Upper lobe of left lung (tissue), 6 donors: ENCODE results near the gene PRKCE. TPM values are rescaled to one million over a fixed set of nuclear protein-coding genes. Genes with fewer than 3 reads are reported as not detected.

ENCODE experiments used
- ATAC-seq, 2 donors: fragments of 200-7000 bp; cut with Tn5 transposase; one replicate each; pipeline ENCODE4 v1.9.1; 2022; ENCODE audit warnings: mild to moderate bottlenecking in 2 of 2, moderate library complexity in 2 of 2; ENCODE audit not compliant: low FRiP score in 2 of 2
- DNase-seq, 2 donors: peaks; one replicate each; pipeline ENCODE4 v3.0.0-alpha.2; 2019 to 2020
- H3K27ac ChIP-seq, 4 donors: fragments of 200-600 bp; sonication (generic); one replicate each; pipeline ENCODE4 v1.5.1; 2016 to 2019
- H3K27me3 ChIP-seq, 4 donors: fragments of 200-600 bp; sonication (generic); one replicate each; pipeline ENCODE4 v1.5.1; 2017 to 2019
- H3K36me3 ChIP-seq, 4 donors: fragments of 200-600 bp; sonication (generic); one replicate each; pipeline ENCODE4 v1.5.1; 2016 to 2019
- H3K4me1 ChIP-seq, 4 donors: fragments of 200-600 bp; sonication (generic); one replicate each; pipeline ENCODE4 v1.5.1; 2018 to 2019
- H3K4me3 ChIP-seq, 4 donors: fragments of 200-600 bp; sonication (generic); one replicate each; pipeline ENCODE4 v1.5.1; 2017 to 2019; ENCODE audit warnings: mild to moderate bottlenecking in 2 of 4, moderate library complexity in 1 of 4
- H3K9me3 ChIP-seq, 4 donors: fragments of 200-600 bp; sonication (generic); one replicate each; pipeline ENCODE4 v1.5.1; 2018 to 2019
- CTCF ChIP-seq, 6 experiments: fragments of 450-650 bp in 4 of 6; fragments of 200-600 bp in 2 of 6; sonication (generic) in 2 of 6; IDR thresholded peaks; one replicate each; pipeline ENCODE4 v1.5.1; 2016 to 2019; ENCODE audit warnings: antibody characterized with exemption in 6 of 6
- EP300 ChIP-seq, 4 donors: sonication (generic); formaldehyde crosslinking; IDR thresholded peaks; one replicate each; pipeline ENCODE4 v1.5.1; 2017; ENCODE audit warnings: antibody characterized with exemption in 4 of 4, control low read depth in 2 of 4
- POLR2A ChIP-seq, 4 donors: fragments of 450-650 bp; IDR thresholded peaks; one replicate each; pipeline ENCODE4 v1.5.1; 2016 to 2017; ENCODE audit warnings: antibody characterized with exemption in 4 of 4, mild to moderate bottlenecking in 2 of 4
- POLR2AphosphoS5 ChIP-seq, 2 donors: sonication (generic); formaldehyde crosslinking; IDR thresholded peaks; one replicate each; pipeline ENCODE4 v1.5.1; 2017; ENCODE audit warnings: antibody characterized with exemption in 2 of 2
- WGBS, 2 donors: methylation state at CpG; one replicate each; pipeline ENCODE4 v1.1.5; 2017 to 2018; 5-methylcytosine and 5-hydroxymethylcytosine counted together
- total RNA-seq, 6 donors: library from RNA; depleted of rRNA in 4 of 6; stranded (reverse); fragments of >200 nt in 4 of 6; gene quantifications; one replicate each; pipeline versions ENCODE4 v1.1.0 to v1.2.1, GENCODE V29; 2016 to 2021
- donor health status: DM: no; HTN: no; CAD: no; lungs with moderate emphysema.
- donor health status: DM: no; HTN: yes; CAD: no; lungs with severe emphysema.

PRKCE gene
- total RNA-seq, 6 donors from 2014 or later, result 54.9 to 124 (median 75.6) TPM

- Histone ChIP-seq H3K27me3 (no peaks in the 10 kb centered on the region), H3K36me3 (peaks cover 0 to 11% (median 0%) of the 10 kb centered on the region in 4 donors), H3K4me1 (peaks cover 0 to 16% (median 3%) of the 10 kb centered on the region in 4 donors), H3K9me3 (no peaks in the 10 kb centered on the region), H3K27ac (no peak overlapping the region), H3K4me3 (no peak overlapping the region)
- peak in 1 of 2 donors; percentile 39 for DNase-seq
- WGBS, 2 donors, result 95 to 96% methylated on average over 14 of the region's 14 CpGs
- TF ChIP-seq EP300 (IDR thresholded peaks at IDR 0.05) (no peak), POLR2AphosphoS5 (IDR thresholded peaks at IDR 0.05) (no peak), CTCF (IDR thresholded peaks at IDR 0.05) (no peak), POLR2A (IDR thresholded peaks at IDR 0.05) (no peak)
- no peak for ATAC-seq
Observed at GRCh38 chr2:45975752-45976517, 324.5 kb downstream of the PRKCE start.

- TF ChIP-seq POLR2AphosphoS5 (IDR thresholded peaks at IDR 0.05) (no peak), CTCF (IDR thresholded peaks at IDR 0.05) (no peak), EP300 (IDR thresholded peaks at IDR 0.05) (no peak), POLR2A (IDR thresholded peaks at IDR 0.05) (no peak)
- no peak overlapping the region for H3K4me3 ChIP-seq
- DNase-seq (no peak), ATAC-seq (no peak)
- H3K36me3 ChIP-seq, result peaks cover 0 to 23% (median 0%) of the 10 kb centered on the region in 4 donors
- WGBS, 2 donors, result 91 to 95% methylated on average over 3 to 4 of the region's 4 CpGs
- H3K9me3 ChIP-seq, result no peaks in the 10 kb centered on the region
- peaks cover 0 to 16% (median 4%) of the 10 kb centered on the region in 4 donors for H3K4me1 ChIP-seq
- no peaks in the 10 kb centered on the region for H3K27me3 ChIP-seq
- H3K27ac ChIP-seq, result peak overlapping the region in 1 of 4 donors; percentile 19
Observed at GRCh38 chr2:45978302-45978859, 326.9 kb downstream of the PRKCE start.

DNA sequence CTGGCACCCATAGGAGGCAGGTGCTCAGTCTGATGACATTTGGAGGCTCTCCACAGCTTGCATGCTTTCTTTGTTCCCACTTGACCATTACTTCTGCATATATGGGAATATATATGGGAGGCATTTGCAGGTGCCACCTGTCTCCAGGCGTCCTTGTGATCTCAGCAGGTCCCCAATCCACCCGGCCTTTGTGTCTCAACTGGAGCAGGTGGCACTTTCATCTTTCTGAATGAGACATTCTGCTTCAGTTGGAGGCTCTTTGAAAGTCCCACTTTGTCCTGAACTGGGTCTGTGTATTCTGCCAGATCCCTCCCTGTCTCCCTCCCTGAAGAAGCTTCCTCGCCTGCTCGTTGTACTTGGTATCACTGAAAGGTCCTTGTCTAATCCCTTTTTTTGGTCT, 327.6 kb downstream of the PRKCE start:
- Histone ChIP-seq H3K9me3 (no peaks in the 10 kb centered on the region), H3K4me1 (peaks cover 0 to 16% (median 4%) of the 10 kb centered on the region in 4 donors), H3K27me3 (no peaks in the 10 kb centered on the region), H3K27ac (peak overlapping the region in 1 of 4 donors; percentile 19), H3K36me3 (peaks cover 0 to 23% (median 0%) of the 10 kb centered on the region in 4 donors), H3K4me3 (no peak overlapping the region)
- no peak for ATAC-seq
- no peak for DNase-seq
- TF ChIP-seq EP300 (IDR thresholded peaks at IDR 0.05) (no peak), POLR2A (IDR thresholded peaks at IDR 0.05) (no peak), POLR2AphosphoS5 (IDR thresholded peaks at IDR 0.05) (no peak), CTCF (IDR thresholded peaks at IDR 0.05) (no peak)
- WGBS, 2 donors, result 87 to 92% methylated on average over 4 of the region's 4 CpGs

DNA sequence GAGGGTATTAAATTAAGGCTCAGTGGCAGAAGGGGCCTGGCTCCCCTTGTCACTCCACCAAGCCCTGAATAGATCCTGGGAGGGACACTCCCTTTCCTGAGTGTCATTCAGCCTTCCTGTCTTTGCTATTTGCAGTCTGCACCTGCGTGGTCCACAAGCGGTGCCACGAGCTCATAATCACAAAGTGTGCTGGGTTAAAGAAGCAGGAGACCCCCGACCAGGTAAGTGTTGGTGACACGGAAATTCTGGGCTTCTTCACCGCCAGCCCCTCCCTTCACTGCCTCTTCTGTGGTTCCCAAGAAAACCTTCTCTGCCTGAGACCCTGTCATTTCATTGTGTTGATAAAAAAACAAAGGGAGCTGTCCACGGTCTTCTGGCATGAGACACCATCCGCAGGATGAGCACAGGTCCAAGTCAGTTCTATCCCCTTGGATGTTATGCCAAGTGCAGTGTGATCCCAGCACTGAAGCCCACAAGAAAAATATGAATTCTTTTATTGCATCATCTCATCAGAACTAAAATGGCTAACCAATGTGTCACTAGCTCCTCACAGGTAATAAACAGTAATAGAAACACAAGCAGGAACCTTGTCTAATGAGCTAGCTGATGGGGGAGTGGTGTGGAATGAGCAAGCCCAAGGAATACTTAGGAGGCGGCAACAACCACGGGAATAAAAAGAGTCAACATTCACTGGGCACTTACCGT, 328.8 kb downstream of the PRKCE start:
- no peaks in the 10 kb centered on the region for H3K27me3 ChIP-seq
- peaks cover 0 to 23% (median 0%) of the 10 kb centered on the region in 4 donors for H3K36me3 ChIP-seq
- H3K9me3 ChIP-seq, result no peaks in the 10 kb centered on the region
- no peak overlapping the region for H3K4me3 ChIP-seq
- no peak for TF ChIP-seq EP300 (IDR thresholded peaks at IDR 0.05)
- TF ChIP-seq CTCF (IDR thresholded peaks at IDR 0.05), result no peak
- TF ChIP-seq POLR2AphosphoS5 (IDR thresholded peaks at IDR 0.05), result no peak
- no peak for TF ChIP-seq POLR2A (IDR thresholded peaks at IDR 0.05)
- peaks cover 0 to 25% (median 6%) of the 10 kb centered on the region in 4 donors for H3K4me1 ChIP-seq
- whole genome bisulfite sequencing, 2 donors, result 62 to 68% methylated on average over 11 of the region's 11 CpGs
- no peak overlapping the region for H3K27ac ChIP-seq
- no peak for ATAC-seq
- DNase-seq, result no peak
